GM12878 (cell line): ENCODE results near the gene ELOVL5.

Experiments
- CTCF ChIP-seq, 3 experiments: IDR thresholded peaks in 2 of 3; conservative IDR thresholded peaks in 1 of 3; 2 replicates each; pipeline ENCODE4 v1.5.1; 2011; ENCODE audit warnings: low read depth in 3 of 3, low read length in 3 of 3, mild to moderate bottlenecking in 3 of 3, control low read depth in 2 of 3, moderate library complexity in 2 of 3, inconsistent platforms in 1 of 3, mixed read lengths in 1 of 3; ENCODE audit not compliant: control insufficient read depth in 2 of 3, insufficient read depth in 1 of 3; ENCODE audit errors: extremely low read depth in 1 of 3
- DPF2 ChIP-seq: fragments of 450-650 bp; IDR thresholded peaks from 2 replicates; pipeline ENCODE4 v1.6.1; 2017; ENCODE audit warnings: mild to moderate bottlenecking
- EP300 ChIP-seq, 2 experiments: fragments of 150-350 bp in 1 of 2; IDR thresholded peaks; 2 replicates each; pipeline ENCODE4 v1.6.1; 2011 to 2012; ENCODE audit warnings: low read depth in 2 of 2, low read length in 2 of 2, borderline replicate concordance in 1 of 2, improper control_type of control experiment in 1 of 2, inconsistent platforms in 1 of 2; ENCODE audit not compliant: control insufficient read depth in 1 of 2
- EZH2 ChIP-seq: IDR thresholded peaks from 2 replicates; pipeline ENCODE4 v1.6.1; 2012; ENCODE audit warnings: low read depth, mild to moderate bottlenecking, control low read depth, inconsistent platforms, low read length, borderline replicate concordance; ENCODE audit not compliant: control insufficient read depth
- RCOR1 ChIP-seq: conservative IDR thresholded peaks from 2 replicates; pipeline ENCODE4 v1.6.1; 2012; ENCODE audit warnings: low read depth, low read length, improper control_type of control experiment
- REST ChIP-seq: IDR thresholded peaks from 2 replicates; pipeline ENCODE4 v1.6.1; 2012; ENCODE audit warnings: mild to moderate bottlenecking, low read depth, low read length
- SREBF2 ChIP-seq: IDR thresholded peaks from 2 replicates; pipeline ENCODE4 v1.6.1; 2012; ENCODE audit warnings: mild to moderate bottlenecking, low read length
- ZBTB11 ChIP-seq: fragments of 450-650 bp; formaldehyde crosslinking; IDR thresholded peaks from 2 replicates; pipeline ENCODE4 v1.5.0; 2022; ENCODE audit warnings: mild to moderate bottlenecking, missing genetic modification characterization
- ZNF24 ChIP-seq: fragments of 450-650 bp; IDR thresholded peaks from 2 replicates; pipeline ENCODE4 v1.6.1; 2017; ENCODE audit warnings: antibody characterized with exemption, mild to moderate bottlenecking
- ZSCAN29 ChIP-seq: fragments of 450-650 bp; IDR thresholded peaks from 2 replicates; pipeline ENCODE4 v1.6.1; 2017; ENCODE audit warnings: mild to moderate bottlenecking, moderate library complexity
- ZZZ3 ChIP-seq: IDR thresholded peaks from 2 replicates; pipeline ENCODE4 v1.6.1; 2011; ENCODE audit warnings: low read depth; ENCODE audit not compliant: control insufficient read depth, insufficient read length

- TF ChIP-seq CTCF (IDR thresholded peaks at IDR 0.05 in 2 of 3, conservative IDR thresholded peaks at IDR 0.05 in 1 of 3; ENCODE audit: control insufficient read depth in 2 of 3, extremely low read depth in 1 of 3, insufficient read depth in 1 of 3, low read depth in 3 of 3, low read length in 3 of 3) = no peak
- TF ChIP-seq SREBF2 = no peak
- no peak for TF ChIP-seq EP300 (IDR thresholded peaks at IDR 0.05; ENCODE audit: borderline replicate concordance in 1 of 2, control insufficient read depth in 1 of 2, low read depth in 2 of 2, low read length in 2 of 2)
- TF ChIP-seq RCOR1 = no peak
- TF ChIP-seq DPF2 = no peak
- TF ChIP-seq ZSCAN29 = no peak
- no peak for TF ChIP-seq ZBTB11 (CRISPR knock-in tag)
- TF ChIP-seq ZZZ3 = no peak
- TF ChIP-seq EZH2 = no peak
- no peak for TF ChIP-seq ZNF24
- no peak for TF ChIP-seq REST
Observed at GRCh38 chr6:53238311-53238710, 110.4 kb downstream of the ELOVL5 start.
